ENCODE measurements around the gene DCLRE1B. TPM values are rescaled to one million over a fixed set of nuclear protein-coding genes. Genes with fewer than 3 reads are reported as not detected.
"Not testable (repeated sequence)": the region's sequence is repeated elsewhere in the genome, so short reads cannot be mapped to it uniquely, and the experiment has no call there.

The DCLRE1B gene
- total RNA-seq, 1 experiment from 2014 or later = 5.4 TPM

DNA sequence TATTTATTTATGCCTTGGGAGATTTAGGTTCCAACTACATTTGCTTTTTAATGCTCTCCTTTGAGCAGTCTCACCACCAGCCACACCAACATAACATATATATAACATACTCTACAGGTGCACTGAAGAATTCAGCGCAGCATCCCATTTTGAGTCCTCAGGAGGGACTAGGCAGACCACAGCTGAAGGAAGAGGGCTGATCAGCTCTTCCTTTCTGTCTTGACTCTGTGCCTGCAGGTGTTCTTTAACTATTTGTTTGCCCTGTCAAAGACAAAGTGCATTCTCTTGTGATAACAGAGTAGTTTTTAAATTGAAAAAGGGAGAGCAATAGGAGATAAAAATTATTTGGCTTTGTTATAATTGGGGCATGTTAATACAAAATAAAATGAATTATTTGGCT, 41.0 kb downstream of the DCLRE1B start:
- no peak for DNase-seq (ENCODE audit: extremely low read depth, low read depth)

- DNase-seq (ENCODE audit: extremely low read depth, low read depth) = no peak
These were observed 41.7 kb downstream of the DCLRE1B start for GRCh38 chr1:113946678-113947387.

- no peak for DNase-seq (ENCODE audit: extremely low read depth, low read depth)
These were observed 42.4 kb downstream of the DCLRE1B start for GRCh38 chr1:113947388-113948107.

DNA sequence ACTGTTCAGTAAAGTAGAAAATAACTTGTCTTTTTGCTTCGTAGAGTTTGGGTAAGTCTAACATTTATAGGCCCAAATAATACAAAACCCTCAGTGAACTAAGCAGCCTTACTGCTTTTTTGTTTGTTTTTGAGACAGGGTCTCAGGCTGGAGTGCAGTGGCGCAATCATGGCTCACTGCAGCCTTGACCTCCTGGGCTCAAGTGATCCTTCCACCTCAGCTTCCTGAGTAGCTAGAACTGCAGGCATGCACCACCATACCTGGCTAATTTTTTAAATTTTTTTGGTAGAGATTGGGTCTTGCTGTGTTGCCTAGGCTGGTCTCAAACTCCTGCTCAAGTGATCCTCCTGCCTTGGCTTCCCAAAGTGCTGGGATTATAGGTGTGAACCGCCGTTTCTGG, 43.0 kb downstream of the DCLRE1B start:
- not testable (repeated sequence) for DNase-seq (ENCODE audit: extremely low read depth, low read depth)

DNA sequence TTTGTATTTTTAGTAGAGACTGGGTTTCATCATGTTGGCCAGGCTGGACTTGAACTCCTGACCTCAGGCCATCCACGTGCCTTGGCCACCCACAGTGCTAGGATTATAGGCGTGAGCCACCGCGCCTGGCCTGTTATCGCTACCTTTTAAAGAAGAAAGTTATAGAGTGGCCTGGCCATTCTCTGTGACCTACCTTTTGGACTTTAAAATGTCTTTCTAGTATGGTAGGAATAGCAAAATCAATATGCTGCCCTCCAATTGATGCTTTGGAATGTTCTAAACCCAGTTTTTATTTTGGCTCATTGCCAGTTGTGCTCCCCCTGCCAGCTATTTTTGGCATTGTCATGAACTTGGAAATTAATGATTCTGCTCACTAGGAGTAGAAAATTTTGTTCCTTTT, 43.9 kb downstream of the DCLRE1B start:
- DNase-seq (ENCODE audit: extremely low read depth, low read depth) = no peak

DNA sequence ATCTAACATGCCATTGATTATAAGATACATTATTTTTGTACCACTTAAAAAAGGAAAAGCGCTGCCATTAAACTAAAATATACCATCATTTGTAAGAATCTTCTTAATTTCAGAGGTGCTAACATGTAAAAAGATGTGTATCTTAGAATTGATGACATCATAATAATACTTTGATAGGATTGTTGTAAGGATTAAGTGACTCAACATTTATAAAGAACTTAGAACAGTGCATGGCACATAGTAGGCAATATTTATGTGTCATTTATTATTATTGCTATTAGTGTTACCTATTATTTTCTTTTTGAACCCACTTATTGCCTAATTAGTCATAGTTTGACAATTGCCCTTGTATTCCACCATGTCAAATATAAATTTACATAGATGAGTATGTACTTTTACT, 45.8 kb downstream of the DCLRE1B start:
- no peak for DNase-seq (ENCODE audit: extremely low read depth, low read depth)

DNA sequence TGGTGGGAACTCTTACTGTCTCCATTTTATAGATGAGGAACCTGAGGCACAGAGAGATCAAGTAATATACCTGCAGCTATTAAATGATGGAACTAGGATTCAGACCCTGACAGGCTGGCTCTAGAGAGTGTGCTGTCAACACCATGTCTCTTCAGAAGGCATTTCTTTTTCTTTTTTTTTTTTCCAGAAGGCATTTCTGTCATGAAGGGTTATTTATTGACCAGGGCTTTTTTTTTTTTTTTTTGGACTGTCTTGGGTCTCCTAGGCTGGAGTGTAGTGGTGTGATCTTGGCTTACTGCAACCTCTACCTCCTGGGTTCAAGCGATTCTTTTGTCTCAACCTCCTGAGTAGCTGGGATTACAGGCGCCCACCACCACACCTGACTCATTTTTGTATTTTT, 46.6 kb downstream of the DCLRE1B start:
- DNase-seq (ENCODE audit: extremely low read depth, low read depth) = no peak

DNA sequence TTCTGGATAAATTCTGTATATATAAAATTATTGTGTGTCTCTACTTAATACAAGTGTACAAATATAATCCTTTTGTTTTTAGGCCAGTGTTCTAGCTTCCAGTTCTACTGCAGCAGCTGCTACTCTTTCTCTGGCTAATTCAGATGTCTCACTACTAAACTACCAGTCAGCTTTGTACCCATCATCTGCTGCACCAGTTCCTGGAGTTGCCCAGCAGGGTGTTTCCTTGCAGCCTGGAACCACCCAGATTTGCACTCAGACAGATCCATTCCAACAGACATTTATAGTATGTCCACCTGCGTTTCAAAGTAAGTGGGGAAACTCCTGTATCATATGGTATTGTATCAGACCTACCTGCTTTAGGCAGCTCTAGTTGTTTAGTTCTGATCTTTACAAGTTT, 52.9 kb downstream of the DCLRE1B start:
- no peak for DNase-seq (ENCODE audit: extremely low read depth, low read depth)

- DNase-seq (ENCODE audit: extremely low read depth, low read depth) = no peak
These were observed 53.6 kb downstream of the DCLRE1B start for GRCh38 chr1:113958691-113959090.

- no peak for DNase-seq (ENCODE audit: extremely low read depth, low read depth)
These were observed 58.3 kb downstream of the DCLRE1B start for GRCh38 chr1:113963281-113963906.

Other genes starting within 250 kb of the DCLRE1B start
- gene PHTF1, start 145.8 kb upstream of the DCLRE1B start, total RNA-seq (2014; rRNA removed; shearing (Covaris generic)) = 9.6 and 11.5 TPM in 2 replicates
- gene RSBN1, start 92.8 kb upstream of the DCLRE1B start, total RNA-seq (2014; rRNA removed; shearing (Covaris generic)) = 6.0 and 7.1 TPM in 2 replicates
- not detected in 2 replicates for gene PTPN22, start 33.6 kb upstream of the DCLRE1B start, total RNA-seq (2014; rRNA removed; shearing (Covaris generic))
- 0.02 and 0.17 TPM in 2 replicates for gene BCL2L15, start 17.7 kb upstream of the DCLRE1B start, total RNA-seq (2014; rRNA removed; shearing (Covaris generic))
- 9.4 and 11.9 TPM in 2 replicates for gene AP4B1, start 527 bp upstream of the DCLRE1B start, total RNA-seq (2014; rRNA removed; shearing (Covaris generic))
- 15.6 and 16.9 TPM in 2 replicates for gene HIPK1, start 24.0 kb downstream of the DCLRE1B start, total RNA-seq (2014; rRNA removed; shearing (Covaris generic))
- 0.40 and 0.45 TPM in 2 replicates for gene OLFML3, start 74.1 kb downstream of the DCLRE1B start, total RNA-seq (2014; rRNA removed; shearing (Covaris generic))
- gene SYT6, start 248.5 kb downstream of the DCLRE1B start, total RNA-seq (2014; rRNA removed; shearing (Covaris generic)) = not detected in 2 replicates

All from NCI-H460 (cell line).